RWPE2 (cell line): ENCODE data around the gene TNFRSF18.

ENCODE experiments used
- ATAC-seq: fragments of 200-7000 bp; cut with Tn5 transposase; 3 replicates; pipeline ENCODE4 v1.9.1; 2021; ENCODE audit warnings: low read depth
- DNase-seq: peaks from one replicate; pipeline ENCODE4 v3.0.0-alpha.2; 2020; ENCODE audit warnings: low spot score
- H3K27ac ChIP-seq: fragments of 450-650 bp; 2 replicates; pipeline ENCODE4 v1.5.1; 2017; ENCODE audit warnings: mild to moderate bottlenecking; ENCODE audit not compliant: poor library complexity, severe bottlenecking
- H3K27me3 ChIP-seq: fragments of 250-450 bp; sonication (Bioruptor Pico); 2 replicates; pipeline ENCODE4 v1.5.1; 2021; ENCODE audit warnings: mild to moderate bottlenecking, moderate library complexity; ENCODE audit not compliant: insufficient read depth, poor library complexity, severe bottlenecking
- H3K36me3 ChIP-seq: fragments of 250-450 bp; sonication (Bioruptor Pico); 2 replicates; pipeline ENCODE4 v1.5.1; 2020; ENCODE audit warnings: low read depth, mild to moderate bottlenecking, moderate library complexity
- H3K4me1 ChIP-seq: fragments of 250-450 bp; sonication (Bioruptor Pico); 2 replicates; pipeline ENCODE4 v1.5.1; 2021; ENCODE audit warnings: mild to moderate bottlenecking, moderate library complexity; ENCODE audit not compliant: insufficient read depth, poor library complexity, severe bottlenecking
- H3K4me3 ChIP-seq: fragments of 250-450 bp; sonication (Bioruptor Pico); 2 replicates; pipeline ENCODE4 v1.5.1; 2021; ENCODE audit warnings: mild to moderate bottlenecking, moderate library complexity; ENCODE audit not compliant: severe bottlenecking
- H3K9me3 ChIP-seq: fragments of 250-450 bp; sonication (Bioruptor Pico); 2 replicates; pipeline ENCODE4 v1.5.1; 2021; ENCODE audit warnings: mild to moderate bottlenecking, moderate library complexity; ENCODE audit not compliant: severe bottlenecking
- TF ChIP-seq, protein P1 (sequence below): fragments of 450-650 bp; IDR thresholded peaks from one replicate; pipeline ENCODE4 v1.5.1; 2017; ENCODE audit warnings: mild to moderate bottlenecking, moderate library complexity; ENCODE audit not compliant: poor library complexity, severe bottlenecking

Gene TNFRSF18, protein sequence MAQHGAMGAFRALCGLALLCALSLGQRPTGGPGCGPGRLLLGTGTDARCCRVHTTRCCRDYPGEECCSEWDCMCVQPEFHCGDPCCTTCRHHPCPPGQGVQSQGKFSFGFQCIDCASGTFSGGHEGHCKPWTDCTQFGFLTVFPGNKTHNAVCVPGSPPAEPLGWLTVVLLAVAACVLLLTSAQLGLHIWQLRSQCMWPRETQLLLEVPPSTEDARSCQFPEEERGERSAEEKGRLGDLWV

DNA sequence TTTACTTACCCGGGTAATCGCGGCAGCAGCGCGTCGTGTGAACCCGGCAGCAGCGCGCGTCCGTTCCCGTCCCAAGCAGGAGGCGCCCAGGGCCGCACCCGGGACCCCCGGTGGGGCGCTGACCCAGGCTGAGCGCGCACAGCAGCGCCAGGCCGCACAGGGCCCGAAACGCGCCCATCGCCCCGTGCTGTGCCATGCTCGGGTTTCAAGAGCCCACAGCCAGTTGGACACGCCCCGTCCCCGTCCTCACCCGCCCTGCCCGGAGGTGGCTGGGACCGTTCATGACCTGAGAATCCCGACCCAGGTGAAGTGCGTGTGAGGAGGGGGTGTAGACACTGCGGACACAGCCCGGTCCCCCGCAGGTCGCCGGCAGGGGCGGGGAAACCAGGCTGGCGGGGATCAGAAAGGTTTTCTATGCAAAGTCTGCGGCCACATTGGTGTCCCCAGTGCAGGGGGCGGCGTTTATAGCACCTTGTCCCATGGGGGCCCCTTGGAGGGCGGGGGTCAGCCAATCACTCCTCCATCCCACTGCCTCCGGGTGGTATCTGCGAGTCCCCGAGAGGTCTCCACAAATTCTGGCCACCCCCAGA lies at the start of gene TNFRSF18:
Gene TNFRSF18, minus strand, starts transcription at position 217 of the 590 bp plus-strand sequence. Its CDS starts 21 bp downstream, at position 196.
- Histone ChIP-seq H3K27ac (no peak within 1 kb of the TSS), H3K27me3 (peaks cover 8% of the 10 kb centered on the region), H3K9me3 (no peaks in the 10 kb centered on the region), H3K36me3 (no peaks in the 10 kb centered on the region), H3K4me1 (no peaks in the 10 kb centered on the region), H3K4me3 (no peak within 1 kb of the TSS)
- peak; percentile 20; the same call in 1 of the 3 replicates for ATAC-seq
- TF ChIP-seq, protein P1, sequence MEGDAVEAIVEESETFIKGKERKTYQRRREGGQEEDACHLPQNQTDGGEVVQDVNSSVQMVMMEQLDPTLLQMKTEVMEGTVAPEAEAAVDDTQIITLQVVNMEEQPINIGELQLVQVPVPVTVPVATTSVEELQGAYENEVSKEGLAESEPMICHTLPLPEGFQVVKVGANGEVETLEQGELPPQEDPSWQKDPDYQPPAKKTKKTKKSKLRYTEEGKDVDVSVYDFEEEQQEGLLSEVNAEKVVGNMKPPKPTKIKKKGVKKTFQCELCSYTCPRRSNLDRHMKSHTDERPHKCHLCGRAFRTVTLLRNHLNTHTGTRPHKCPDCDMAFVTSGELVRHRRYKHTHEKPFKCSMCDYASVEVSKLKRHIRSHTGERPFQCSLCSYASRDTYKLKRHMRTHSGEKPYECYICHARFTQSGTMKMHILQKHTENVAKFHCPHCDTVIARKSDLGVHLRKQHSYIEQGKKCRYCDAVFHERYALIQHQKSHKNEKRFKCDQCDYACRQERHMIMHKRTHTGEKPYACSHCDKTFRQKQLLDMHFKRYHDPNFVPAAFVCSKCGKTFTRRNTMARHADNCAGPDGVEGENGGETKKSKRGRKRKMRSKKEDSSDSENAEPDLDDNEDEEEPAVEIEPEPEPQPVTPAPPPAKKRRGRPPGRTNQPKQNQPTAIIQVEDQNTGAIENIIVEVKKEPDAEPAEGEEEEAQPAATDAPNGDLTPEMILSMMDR: no peak
- DNase-seq: no peak

DNA sequence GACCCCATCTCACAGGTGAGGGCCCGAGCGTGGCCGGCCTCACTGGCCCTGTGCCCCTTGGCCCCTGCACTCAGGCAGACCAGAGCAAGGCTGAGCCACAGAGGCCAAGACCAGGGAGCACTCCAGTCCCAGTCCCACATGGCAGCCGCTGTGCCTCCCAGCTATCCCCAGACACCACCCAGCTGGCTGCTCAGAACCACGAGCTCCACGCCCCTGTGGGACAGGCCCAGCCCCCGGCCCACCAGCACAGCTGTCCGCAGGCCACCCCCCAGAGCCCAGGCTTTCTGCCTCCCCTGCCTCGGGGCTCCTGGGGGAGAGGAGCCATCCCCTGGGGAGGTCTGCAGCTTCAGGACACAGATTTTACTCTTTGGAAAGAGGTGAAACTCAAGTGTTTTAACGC lies 49.2 kb upstream of the TNFRSF18 start:
- peaks cover 55% of the 10 kb centered on the region for H3K36me3 ChIP-seq
- TF ChIP-seq, protein P1: no peak

DNA sequence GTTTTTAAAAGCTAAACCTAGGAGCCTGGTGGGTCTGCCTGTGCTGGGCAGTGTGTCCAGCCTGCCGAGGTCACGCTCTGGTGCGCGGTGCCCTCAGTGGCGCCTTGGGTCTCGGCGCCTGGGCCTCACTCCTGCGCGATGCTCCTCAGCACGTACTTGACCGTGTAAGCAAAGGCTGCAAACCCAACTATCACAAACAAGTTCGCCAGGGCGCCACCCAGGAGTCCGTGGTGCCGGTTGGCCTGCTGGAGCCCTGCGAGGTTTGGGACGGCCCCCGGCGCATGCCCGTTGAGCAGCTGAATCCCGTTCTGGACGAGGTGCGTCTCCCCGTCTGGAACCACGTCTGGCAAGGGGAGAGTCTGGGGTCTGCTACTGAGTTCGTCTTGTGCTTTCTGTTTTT lies 48.7 kb upstream of the TNFRSF18 start:
- H3K27me3 ChIP-seq: no peaks in the 10 kb centered on the region
- ATAC-seq: no peak
- H3K27ac ChIP-seq: no peak overlapping the region
- TF ChIP-seq, protein P1: no peak
- DNase-seq: peak; percentile 70
- no peaks in the 10 kb centered on the region for H3K9me3 ChIP-seq
- peaks cover 10% of the 10 kb centered on the region for H3K4me1 ChIP-seq
- H3K4me3 ChIP-seq: no peak overlapping the region
- H3K36me3 ChIP-seq: peaks cover 50% of the 10 kb centered on the region

More for the DNA sequence above, 49.2 kb upstream of the TNFRSF18 start:
- H3K4me3 ChIP-seq: no peak overlapping the region
- no peaks in the 10 kb centered on the region for H3K27me3 ChIP-seq
- peaks cover 7% of the 10 kb centered on the region for H3K4me1 ChIP-seq
- no peaks in the 10 kb centered on the region for H3K9me3 ChIP-seq
- DNase-seq (peak; percentile 63), ATAC-seq (no peak)
- no peak overlapping the region for H3K27ac ChIP-seq

DNA sequence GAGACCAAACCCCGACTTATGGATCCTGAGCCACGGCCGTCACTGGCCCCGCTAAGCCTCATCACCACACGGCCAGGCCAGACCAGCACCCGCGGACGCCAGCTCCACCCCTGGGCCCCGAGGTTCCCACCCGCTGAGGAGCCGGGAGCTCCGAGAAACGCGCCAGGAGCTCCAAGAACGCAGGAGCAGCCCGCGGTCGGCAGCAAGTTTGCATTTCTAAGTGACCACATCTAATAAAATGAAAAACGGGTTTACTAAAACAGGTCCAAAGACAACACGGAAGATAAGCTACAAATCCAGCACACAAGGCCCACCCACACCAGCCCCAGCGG lies 48.2 kb upstream of the TNFRSF18 start:
- TF ChIP-seq, protein P1: no peak
- DNase-seq: no peak
- Histone ChIP-seq H3K36me3 (peaks cover 45% of the 10 kb centered on the region), H3K9me3 (no peaks in the 10 kb centered on the region), H3K4me1 (peaks cover 10% of the 10 kb centered on the region), H3K27ac (no peak overlapping the region), H3K27me3 (no peaks in the 10 kb centered on the region), H3K4me3 (no peak overlapping the region)
- no peak for ATAC-seq
